Psoas muscle (tissue), 8 donors: ENCODE data around the gene INHA. TPM values are rescaled to one million over a fixed set of nuclear protein-coding genes. Genes with fewer than 3 reads are reported as not detected.

Experiments
- ATAC-seq, 4 donors: fragments of 200-7000 bp; cut with Tn5 transposase; one replicate each; pipeline ENCODE4 v1.9.1; 2020; ENCODE audit warnings: moderate library complexity in 3 of 4, mild to moderate bottlenecking in 2 of 4
- DNase-seq, 2 donors: peaks; one replicate each; pipeline ENCODE4 v3.0.0-alpha.2; 2020
- H3K27ac ChIP-seq: fragments of 200-600 bp; one replicate; pipeline ENCODE4 v1.8.0; 2022
- H3K27me3 ChIP-seq, 3 donors: fragments of 200-600 bp in 1 of 3; one replicate each; pipeline versions ENCODE4 v1.6.1 to v1.8.0; 2013 to 2022; ENCODE audit warnings: low read length in 2 of 3, mild to moderate bottlenecking in 2 of 3, moderate library complexity in 1 of 3; ENCODE audit not compliant: insufficient read depth in 3 of 3
- H3K36me3 ChIP-seq, 2 donors: fragments of 200-600 bp in 1 of 2; one replicate each; pipeline versions ENCODE4 v1.6.1 to v1.8.0; 2013 to 2022; ENCODE audit warnings: low read depth in 1 of 2, mild to moderate bottlenecking in 1 of 2, moderate library complexity in 1 of 2; ENCODE audit not compliant: insufficient read depth in 1 of 2
- H3K4me1 ChIP-seq: fragments of 200-600 bp; one replicate; pipeline ENCODE4 v1.8.0; 2022
- H3K4me3 ChIP-seq: fragments of 200-600 bp; one replicate; pipeline ENCODE4 v1.8.0; 2022; ENCODE audit warnings: mild to moderate bottlenecking
- H3K9me3 ChIP-seq: fragments of 200-600 bp; one replicate; pipeline ENCODE4 v1.8.0; 2022
- CTCF ChIP-seq: fragments of 200-600 bp; IDR thresholded peaks from one replicate; pipeline ENCODE4 v1.8.0; 2022; ENCODE audit warnings: antibody characterized with exemption
- WGBS, 3 donors: extraction: QIAGEN DNeasy Blood & Tissue Kit; methylation state at CpG; one replicate each; pipeline versions ENCODE4 v1.1.6 to v1.1.7; 2013; 5-methylcytosine and 5-hydroxymethylcytosine counted together
- intact Hi-C, 2 donors: fragments of 100-400 bp; cut with DNase I; formaldehyde crosslinking; loops; one replicate each; pipeline versions ENCODE4 v1.11.0 to v1.14.2; 2022
- polyA plus RNA-seq, 3 donors: library from polyadenylated mRNA; stranded (reverse); fragments of 200-250 nt; gene quantifications; one replicate each; pipeline ENCODE4 v1.2.3, GENCODE V29; 2013
- total RNA-seq, 4 donors: library from RNA; stranded (reverse); fragmentation: NEBNext Ultra II Directional in 2 of 4; extraction: Animal tissue kit (Norgen Biotek cat#: 25700) in 2 of 4; gene quantifications; one replicate each; pipeline versions ENCODE4 v1.2.1 to v1.2.4, GENCODE V29; 2021 to 2023
- donor health status: healthy with polysubstance abuse.
- donor health status: DM: no; HTN: no; CAD: no; lungs with moderate emphysema.
- donor health status: Bipolar disorder and iron deficiency.
- donor health status: healthy.
- donor health status: DM: yes; HTN: yes; CAD: no.
- donor health status: DM: no; HTN: no; CAD: no.
- donor health status: DM: no; HTN: no; CAD: no.
- donor health status: DM: yes; HTN: yes; CAD: no.

INHA gene
- total and polyA plus RNA-seq, 7 donors, result 0.10 to 1.2 (median 0.23) TPM; not detected in 2

- Histone ChIP-seq H3K9me3 (no peaks in the 10 kb centered on the region), H3K36me3 (peaks cover 0 to 64% of the 10 kb centered on the region in 2 donors), H3K27me3 (no peaks in the 10 kb centered on the region), H3K4me3 (no peak overlapping the region), H3K27ac (no peak overlapping the region), H3K4me1 (peaks cover 9% of the 10 kb centered on the region)
- TF ChIP-seq CTCF, result no peak
- DNase-seq (no peak), ATAC-seq (no peak)
- 91 to 93% (median 91%) methylated on average over 18 of the region's 18 CpGs for WGBS, 3 donors
- intact Hi-C loops, result loop anchor here in 1 of 2 donors (5.0 kb wide), 1 partner anchor 75 kb away; no protein-coding TSS in a partner anchor
Measured at GRCh38 chr2:219567131-219567530, 5.0 kb upstream of the INHA start.

- TF ChIP-seq CTCF, result no peak
- H3K9me3 ChIP-seq, result no peaks in the 10 kb centered on the region
- 88 to 90% (median 89%) methylated on average over 35 of the region's 35 CpGs for WGBS, 3 donors
- H3K36me3 ChIP-seq, result peaks cover 0 to 56% of the 10 kb centered on the region in 2 donors
- DNase-seq, result no peak
- peaks cover 9% of the 10 kb centered on the region for H3K4me1 ChIP-seq
- ATAC-seq, result no peak
- no peak overlapping the region for H3K4me3 ChIP-seq
- intact Hi-C loops, result loop anchor here in 1 of 2 donors (5.0 kb wide), 1 partner anchor 74 kb away; no protein-coding TSS in a partner anchor
- no peaks in the 10 kb centered on the region for H3K27me3 ChIP-seq
- no peak overlapping the region for H3K27ac ChIP-seq
Measured at GRCh38 chr2:219567791-219568361, 4.2 kb upstream of the INHA start.

- ATAC-seq, result no peak
- intact Hi-C loops, result loop anchor here in 1 of 2 donors (5.0 kb wide), 1 partner anchor 73 kb away; no protein-coding TSS in a partner anchor
- Histone ChIP-seq H3K27ac (no peak overlapping the region), H3K36me3 (peaks cover 0 to 45% of the 10 kb centered on the region in 2 donors), H3K9me3 (no peaks in the 10 kb centered on the region), H3K4me3 (no peak overlapping the region), H3K4me1 (peaks cover 9% of the 10 kb centered on the region), H3K27me3 (no peaks in the 10 kb centered on the region)
- no peak for DNase-seq
- 91 to 94% (median 92%) methylated on average over 6 of the region's 6 CpGs for WGBS, 3 donors
- no peak for TF ChIP-seq CTCF
Measured at GRCh38 chr2:219569041-219569440, 3.1 kb upstream of the INHA start.

- Histone ChIP-seq H3K27me3 (no peaks in the 10 kb centered on the region), H3K9me3 (no peaks in the 10 kb centered on the region), H3K4me3 (peak overlapping the region; percentile 81), H3K36me3 (peaks cover 0 to 39% of the 10 kb centered on the region in 2 donors), H3K4me1 (peaks cover 9% of the 10 kb centered on the region), H3K27ac (peak overlapping the region; percentile 93)
- ATAC-seq (no peak), DNase-seq (no peak)
- intact Hi-C loops, result loop anchor here in 1 of 2 donors (5.0 kb wide), 1 partner anchor 73 kb away; no protein-coding TSS in a partner anchor
- no peak for TF ChIP-seq CTCF
- WGBS, 3 donors, result 84 to 92% (median 89%) methylated on average over 6 of the region's 6 CpGs
Measured at GRCh38 chr2:219569635-219570034, 2.5 kb upstream of the INHA start.
